Upper lobe of left lung (tissue), 4 donors: ENCODE results near the gene MUC6.

Experiments
- EP300 ChIP-seq, 4 donors: sonication (generic); formaldehyde crosslinking; IDR thresholded peaks; one replicate each; pipeline ENCODE4 v1.5.1; 2017; ENCODE audit warnings: antibody characterized with exemption in 4 of 4, control low read depth in 2 of 4
- POLR2A ChIP-seq, 4 donors: fragments of 450-650 bp; IDR thresholded peaks; one replicate each; pipeline ENCODE4 v1.5.1; 2016 to 2017; ENCODE audit warnings: antibody characterized with exemption in 4 of 4, mild to moderate bottlenecking in 2 of 4
- POLR2AphosphoS5 ChIP-seq, 2 donors: sonication (generic); formaldehyde crosslinking; IDR thresholded peaks; one replicate each; pipeline ENCODE4 v1.5.1; 2017; ENCODE audit warnings: antibody characterized with exemption in 2 of 2
- TF ChIP-seq, protein P1 (sequence below), 6 experiments: fragments of 450-650 bp in 4 of 6; fragments of 200-600 bp in 2 of 6; sonication (generic) in 2 of 6; IDR thresholded peaks; one replicate each; pipeline ENCODE4 v1.5.1; 2016 to 2019; ENCODE audit warnings: antibody characterized with exemption in 6 of 6

DNA sequence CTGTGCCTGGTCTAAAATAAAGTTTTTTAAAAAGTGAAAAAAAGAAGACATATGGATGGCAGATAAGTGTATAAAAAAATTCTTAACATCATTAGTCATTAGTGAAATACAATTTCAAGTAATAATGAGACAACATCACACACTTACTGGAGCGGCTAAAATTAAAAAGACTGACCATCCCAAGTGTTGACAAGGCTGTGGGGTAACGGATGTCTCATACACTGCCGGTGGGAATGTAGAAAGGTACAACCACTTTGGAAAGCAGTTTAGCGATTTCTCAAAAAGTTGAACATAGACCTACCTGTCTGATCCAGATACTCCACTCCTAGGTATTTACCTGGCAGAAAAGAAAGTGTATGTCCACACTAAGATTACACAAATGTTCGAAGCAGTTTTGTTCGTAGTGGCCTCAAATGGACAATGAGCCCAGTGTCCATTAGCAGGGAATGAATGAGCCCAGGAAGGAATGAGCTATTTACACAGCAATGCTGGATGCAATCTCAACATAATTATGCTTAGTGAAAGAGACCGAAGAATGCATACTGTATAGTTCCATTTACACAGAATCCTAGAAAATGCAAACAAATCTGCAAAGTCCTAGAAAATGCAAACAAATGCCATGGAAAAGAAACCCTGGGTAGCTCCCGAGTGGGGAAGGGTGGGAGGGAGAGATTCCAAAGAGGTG, 31.4 kb upstream of the MUC6 start:
- no peak for TF ChIP-seq POLR2A (IDR thresholded peaks at IDR 0.05)
- TF ChIP-seq, protein P1, sequence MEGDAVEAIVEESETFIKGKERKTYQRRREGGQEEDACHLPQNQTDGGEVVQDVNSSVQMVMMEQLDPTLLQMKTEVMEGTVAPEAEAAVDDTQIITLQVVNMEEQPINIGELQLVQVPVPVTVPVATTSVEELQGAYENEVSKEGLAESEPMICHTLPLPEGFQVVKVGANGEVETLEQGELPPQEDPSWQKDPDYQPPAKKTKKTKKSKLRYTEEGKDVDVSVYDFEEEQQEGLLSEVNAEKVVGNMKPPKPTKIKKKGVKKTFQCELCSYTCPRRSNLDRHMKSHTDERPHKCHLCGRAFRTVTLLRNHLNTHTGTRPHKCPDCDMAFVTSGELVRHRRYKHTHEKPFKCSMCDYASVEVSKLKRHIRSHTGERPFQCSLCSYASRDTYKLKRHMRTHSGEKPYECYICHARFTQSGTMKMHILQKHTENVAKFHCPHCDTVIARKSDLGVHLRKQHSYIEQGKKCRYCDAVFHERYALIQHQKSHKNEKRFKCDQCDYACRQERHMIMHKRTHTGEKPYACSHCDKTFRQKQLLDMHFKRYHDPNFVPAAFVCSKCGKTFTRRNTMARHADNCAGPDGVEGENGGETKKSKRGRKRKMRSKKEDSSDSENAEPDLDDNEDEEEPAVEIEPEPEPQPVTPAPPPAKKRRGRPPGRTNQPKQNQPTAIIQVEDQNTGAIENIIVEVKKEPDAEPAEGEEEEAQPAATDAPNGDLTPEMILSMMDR (IDR thresholded peaks at IDR 0.05), result no peak
- no peak for TF ChIP-seq POLR2AphosphoS5 (IDR thresholded peaks at IDR 0.05)
- no peak for TF ChIP-seq EP300 (IDR thresholded peaks at IDR 0.05)
